Stimulated activated naive CD4-positive, alpha-beta T cell treated with Interleukin-2 at 50 U/mL for 16 hours (primary cell): ENCODE results near the gene SOBP.

Experiments used
- DNase-seq: peaks from one replicate; lab custom pipeline; 2025; lab: John Stamatoyannopoulos, UW

The SOBP gene

DNA sequence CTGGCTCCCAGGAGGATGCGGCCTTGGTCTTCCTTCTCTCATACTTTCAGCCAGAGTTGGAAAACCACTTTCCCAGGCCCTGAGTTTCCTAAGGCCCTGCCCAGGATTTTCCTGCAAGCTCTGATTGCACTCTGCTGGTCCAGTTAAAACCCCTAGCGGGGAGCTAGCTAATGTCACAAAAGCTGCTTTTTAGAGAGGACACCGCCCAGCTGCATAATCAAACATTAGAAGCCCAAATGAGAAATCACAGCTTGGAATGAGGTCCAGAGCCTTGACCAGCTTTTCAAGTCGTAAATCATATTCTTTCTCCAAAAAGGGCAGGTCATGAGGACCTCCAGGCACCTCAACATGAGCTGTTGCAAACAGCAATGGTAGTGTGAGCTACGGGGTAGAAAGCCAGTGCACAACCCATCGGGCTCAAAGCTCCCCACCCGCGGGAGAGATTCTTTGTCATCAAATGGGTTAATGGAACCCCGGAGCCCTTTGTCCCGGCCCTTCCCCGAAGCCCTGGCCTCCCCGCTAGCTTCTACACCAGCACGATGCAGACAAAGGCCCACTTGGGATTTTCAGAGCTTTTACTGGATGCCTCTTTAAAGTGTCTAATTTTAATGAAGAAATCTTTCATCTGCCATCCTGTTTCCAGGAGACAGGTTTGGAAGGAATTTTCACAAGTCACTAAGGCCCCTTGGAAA is 200.2 kb downstream of the SOBP start:
- no peak for DNase-seq

- no peak for DNase-seq
Observed at GRCh38 chr6:107690643-107691061, 200.7 kb downstream of the SOBP start.

- no peak for DNase-seq
Observed at GRCh38 chr6:107691062-107691751, 201.3 kb downstream of the SOBP start.

GRCh38 chr6:107692351-107692750 is 202.4 kb downstream of the SOBP start:
- DNase-seq, result no peak

- no peak for DNase-seq
Observed at GRCh38 chr6:107695061-107695720, 205.3 kb downstream of the SOBP start.

GRCh38 chr6:107697682-107698081 is 207.8 kb downstream of the SOBP start:
- no peak for DNase-seq

DNA sequence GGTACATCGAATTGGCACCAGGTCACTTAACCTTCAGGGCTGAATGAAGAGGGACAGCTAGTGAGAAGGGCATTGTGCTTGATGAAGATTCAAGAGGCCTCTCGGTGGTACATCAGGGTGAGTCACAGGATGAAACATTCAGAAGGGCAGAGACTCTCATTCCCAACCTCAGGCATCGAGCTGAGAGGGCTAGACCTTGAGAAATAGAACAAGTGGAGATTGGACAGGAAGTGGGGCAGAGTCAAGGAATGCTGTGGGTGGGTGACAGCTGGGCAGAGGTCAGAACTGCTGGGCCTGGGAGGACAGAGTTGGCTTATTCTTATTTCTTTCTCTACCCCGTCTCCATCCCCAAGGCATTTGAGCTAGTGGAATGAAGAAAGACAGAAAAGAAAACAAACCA is 208.2 kb downstream of the SOBP start:
- no peak for DNase-seq

DNA sequence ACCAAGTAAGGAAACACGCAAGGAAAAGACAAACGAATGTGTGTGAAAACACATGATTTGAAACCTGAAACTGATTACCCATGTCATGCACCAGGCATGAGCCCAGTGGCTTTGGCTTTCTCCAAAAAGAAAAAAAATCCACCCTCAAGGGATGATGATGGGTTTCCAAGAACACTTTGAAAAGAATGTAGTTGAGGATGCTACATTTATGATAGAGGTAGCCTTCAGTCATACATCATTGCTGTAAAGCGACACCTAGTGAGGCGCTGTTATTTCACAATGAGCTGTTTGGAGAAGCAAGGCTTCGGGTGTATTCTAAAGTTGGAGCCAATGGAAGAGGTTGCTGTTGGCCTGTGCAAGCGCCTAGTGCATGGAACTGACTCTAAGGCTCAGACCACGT is 209.3 kb downstream of the SOBP start:
- DNase-seq, result no peak

DNA sequence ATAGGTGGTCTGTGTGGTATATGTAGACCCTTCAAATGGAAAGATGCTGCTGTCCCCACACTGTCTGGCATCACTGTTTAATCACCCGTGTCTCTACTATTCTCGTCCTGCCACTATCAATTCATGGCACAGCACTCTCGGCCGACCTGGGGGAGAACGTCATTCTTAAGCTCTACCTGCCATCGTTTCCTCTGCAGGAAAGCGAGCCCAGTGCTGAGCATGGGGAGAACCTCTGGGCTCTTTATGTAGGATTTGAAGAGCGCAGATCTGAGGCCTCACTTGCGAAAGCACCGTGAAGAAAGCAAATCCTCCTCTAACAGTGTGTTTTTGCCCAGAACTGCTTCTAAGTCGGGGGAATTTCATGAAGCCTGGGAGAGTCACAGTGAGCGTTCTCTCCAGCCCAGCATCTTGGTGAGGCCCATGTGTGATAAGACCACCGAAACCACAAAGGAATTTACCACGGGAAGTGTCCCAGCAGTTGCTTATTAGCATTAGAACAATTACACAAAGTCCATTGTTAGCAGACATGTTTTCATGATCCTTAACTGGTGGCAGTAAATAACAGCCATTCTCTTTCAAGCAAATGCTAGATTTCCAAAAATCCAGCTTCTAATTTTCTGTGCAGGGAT is 209.9 kb downstream of the SOBP start:
- no peak for DNase-seq

GRCh38 chr6:107703606-107704005 is 213.7 kb downstream of the SOBP start:
- DNase-seq, result no peak

DNA sequence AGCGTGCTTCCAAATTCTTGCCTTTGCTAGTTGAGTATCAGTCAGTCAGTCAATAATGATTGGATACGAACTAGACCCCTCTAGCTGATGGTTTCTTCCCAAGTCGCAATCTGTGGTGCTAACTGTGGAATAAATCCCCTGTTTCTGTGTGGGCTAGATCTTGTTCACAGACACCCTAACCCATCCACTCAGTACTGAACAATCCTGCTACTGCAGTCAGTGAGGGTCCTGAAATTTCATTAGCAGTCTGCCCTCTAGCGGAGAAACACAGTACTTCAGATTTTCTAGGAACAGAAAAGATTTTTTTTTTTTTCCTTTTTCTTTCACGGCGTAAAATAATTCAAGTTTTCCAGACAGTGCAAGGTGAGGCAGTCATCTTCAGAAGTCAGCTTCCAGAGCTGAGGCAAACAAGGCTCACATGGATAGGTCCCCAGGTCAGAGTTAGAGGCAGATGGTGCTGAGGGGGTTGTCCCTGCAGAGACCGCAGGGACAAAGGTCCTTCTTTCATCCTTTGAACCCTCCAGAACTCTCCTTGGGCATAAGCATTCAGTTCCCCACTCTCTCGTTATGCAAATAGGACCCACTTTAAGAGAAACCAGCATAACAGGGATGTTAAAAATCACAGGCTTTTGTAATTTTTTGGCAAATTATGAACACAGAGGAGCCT is 214.6 kb downstream of the SOBP start:
- no peak for DNase-seq

- no peak for DNase-seq
Observed at GRCh38 chr6:107706516-107707115, 216.7 kb downstream of the SOBP start.

- no peak for DNase-seq
Observed at GRCh38 chr6:107707346-107708275, 217.7 kb downstream of the SOBP start.

GRCh38 chr6:107708435-107708834 is 218.5 kb downstream of the SOBP start:
- no peak for DNase-seq

DNA sequence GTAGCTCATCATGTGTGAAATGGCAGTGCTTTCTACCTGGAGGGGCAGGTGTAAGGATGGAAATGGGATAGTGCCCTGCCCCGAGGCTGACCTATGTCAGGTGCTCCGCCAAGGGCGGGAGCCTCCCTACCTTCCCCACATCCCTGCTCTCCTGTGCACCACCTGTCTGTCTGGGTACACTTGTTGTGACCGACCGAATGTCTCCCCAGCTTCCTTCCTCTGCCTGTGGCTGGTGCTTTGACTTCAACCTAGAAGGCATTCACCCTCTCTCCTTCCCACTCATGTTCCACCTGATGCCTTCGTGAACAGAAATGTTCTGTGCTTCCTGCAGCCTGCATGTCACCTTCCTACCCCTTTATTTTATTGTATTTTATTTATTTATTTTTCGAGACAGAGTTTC is 219.4 kb downstream of the SOBP start:
- DNase-seq, result no peak
